GM20000 (cell line): ENCODE data around the gene NXPH4.

ENCODE experiments used
- DNase-seq: peaks from one replicate; pipeline ENCODE4 v3.0.0; 2012; ENCODE audit warnings: low spot score
- CTCF ChIP-seq: IDR thresholded peaks from 2 replicates; pipeline ENCODE4 v1.5.1; 2012; ENCODE audit warnings: mild to moderate bottlenecking, control low read depth; ENCODE audit errors: extremely low read depth, missing control alignments

The NXPH4 gene

GRCh38 chr12:57224278-57224972 is 7.8 kb downstream of the NXPH4 start:
- no peak for TF ChIP-seq CTCF

DNA sequence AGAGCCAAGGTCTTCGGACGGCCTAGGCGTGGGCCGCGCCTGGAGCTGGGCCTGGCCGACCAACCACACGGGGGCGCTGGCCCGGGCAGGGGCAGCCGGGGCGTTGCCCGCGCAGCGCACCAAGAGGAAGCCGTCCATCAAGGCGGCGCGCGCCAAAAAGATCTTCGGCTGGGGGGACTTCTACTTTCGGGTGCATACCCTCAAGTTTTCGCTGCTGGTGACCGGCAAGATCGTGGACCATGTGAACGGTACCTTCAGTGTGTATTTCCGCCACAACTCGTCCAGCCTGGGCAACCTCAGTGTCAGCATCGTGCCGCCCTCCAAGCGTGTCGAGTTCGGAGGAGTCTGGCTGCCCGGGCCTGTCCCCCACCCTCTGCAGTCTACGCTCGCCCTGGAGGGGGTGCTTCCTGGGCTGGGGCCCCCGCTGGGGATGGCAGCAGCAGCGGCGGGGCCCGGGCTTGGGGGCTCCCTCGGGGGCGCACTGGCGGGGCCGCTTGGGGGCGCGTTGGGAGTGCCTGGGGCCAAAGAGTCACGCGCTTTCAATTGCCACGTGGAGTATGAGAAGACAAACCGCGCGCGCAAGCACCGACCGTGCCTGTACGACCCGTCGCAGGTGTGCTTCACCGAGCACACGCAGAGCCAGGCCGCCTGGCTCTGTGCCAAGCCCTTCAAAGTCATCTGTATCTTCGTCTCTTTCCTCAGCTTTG is 8.5 kb downstream of the NXPH4 start:
- TF ChIP-seq CTCF = peak; percentile 68

More at GRCh38 chr12:57224278-57224972, 7.8 kb downstream of the NXPH4 start:
- DNase-seq = no peak

DNA sequence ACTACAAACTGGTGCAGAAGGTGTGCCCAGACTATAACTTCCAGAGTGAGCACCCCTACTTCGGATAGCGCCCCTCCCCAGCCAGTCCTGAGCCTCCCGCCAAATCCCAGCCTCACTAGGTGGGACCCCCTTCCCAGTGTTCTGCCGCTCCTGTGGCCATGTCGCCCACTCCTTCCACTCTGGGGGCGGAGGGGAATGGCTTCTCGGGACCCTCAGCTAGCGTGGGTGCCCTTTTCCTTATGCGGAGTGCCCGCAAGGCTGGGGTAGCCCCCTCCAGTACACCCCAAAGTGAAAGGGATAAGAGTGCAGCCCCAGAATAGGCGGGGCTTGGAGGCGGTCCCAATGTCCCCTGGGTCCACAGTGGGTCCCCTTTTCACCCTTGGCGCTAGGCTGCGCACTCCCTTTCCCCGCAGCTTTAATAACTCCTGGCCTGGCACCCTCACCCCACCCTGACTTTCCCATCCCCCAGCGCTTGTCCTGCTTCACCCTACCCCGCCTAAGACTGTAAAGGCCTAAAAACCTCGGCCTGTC is 9.2 kb downstream of the NXPH4 start:
- no peak for TF ChIP-seq CTCF
- DNase-seq = no peak

More for the DNA sequence above, 8.5 kb downstream of the NXPH4 start:
- DNase-seq = peak; percentile 77

- DNase-seq = no peak
- no peak for TF ChIP-seq CTCF
These were observed 10.2 kb downstream of the NXPH4 start for GRCh38 chr12:57226588-57227314.

DNA sequence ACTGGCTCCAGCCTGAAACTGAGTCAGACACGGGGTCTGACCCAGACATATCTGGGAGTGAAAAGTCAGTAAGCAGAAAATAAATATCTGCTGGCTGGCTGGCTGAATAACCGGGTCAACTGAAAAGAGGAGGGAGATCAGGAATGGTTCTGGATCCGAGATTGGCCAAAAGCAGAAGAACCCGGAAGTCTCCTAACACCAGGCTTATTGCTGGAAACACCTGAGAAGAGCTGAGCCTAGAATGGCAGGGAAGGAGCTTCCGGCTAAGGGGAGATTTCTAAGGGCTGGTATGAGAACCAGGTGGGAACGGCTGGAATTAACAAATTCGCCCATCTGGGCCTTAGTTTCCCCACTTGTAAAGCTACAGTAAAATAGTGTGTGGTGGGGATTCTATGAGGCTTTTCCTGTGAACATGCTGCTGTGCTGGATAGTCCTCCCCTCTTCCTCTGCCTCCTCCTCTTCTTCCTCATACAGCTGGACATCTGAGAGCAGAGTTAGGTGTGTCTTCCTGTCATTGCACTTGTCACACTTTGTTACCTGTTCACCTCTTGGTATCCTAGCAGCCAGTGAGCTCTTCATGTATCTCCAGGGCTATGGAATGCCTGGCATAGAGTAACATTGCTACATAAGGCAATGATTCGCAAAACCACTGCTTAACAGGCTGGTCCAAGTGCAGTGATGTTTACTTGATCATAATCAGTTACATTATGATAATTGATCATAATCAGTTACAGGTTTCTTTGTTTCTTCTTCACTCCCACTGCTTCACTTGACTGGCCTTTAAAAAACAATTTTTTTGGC is 10.9 kb downstream of the NXPH4 start:
- no peak for TF ChIP-seq CTCF
- no peak for DNase-seq

DNA sequence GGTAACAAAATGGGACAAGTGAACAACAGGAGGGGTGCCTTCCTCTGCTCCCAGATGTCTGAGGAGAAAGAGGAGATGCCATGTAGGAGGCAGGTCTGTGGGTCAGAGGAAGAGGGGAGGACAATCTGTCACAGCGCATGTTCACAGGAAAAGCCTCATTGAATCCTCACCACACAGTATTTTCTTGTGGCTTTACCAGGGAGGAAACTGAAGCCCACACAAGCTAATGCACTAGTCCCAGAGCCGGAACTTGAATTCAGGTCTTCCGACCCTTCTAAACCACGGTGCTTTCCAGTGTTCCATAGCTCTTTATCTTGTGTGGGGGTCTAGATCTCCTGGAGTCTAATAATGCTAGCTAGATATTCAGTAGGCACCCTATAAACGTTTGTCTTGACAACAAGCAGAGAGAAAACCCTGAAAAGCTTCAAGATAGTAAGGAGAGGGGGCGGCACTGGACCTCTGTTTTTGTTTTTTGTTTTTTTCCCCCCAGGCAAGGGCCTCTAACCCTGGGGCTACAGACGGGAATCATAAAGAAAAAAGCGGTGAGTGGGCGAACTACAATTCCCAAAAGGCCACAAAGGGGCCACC is 12.5 kb downstream of the NXPH4 start:
- no peak for TF ChIP-seq CTCF
- DNase-seq = no peak
